Activated CD4-positive, alpha-beta T cell treated with anti-CD3 and anti-CD28 coated beads for 1 hour (primary cell): ENCODE results near the gene USP17L5.
"Not testable (repeated sequence)": the region's sequence is repeated elsewhere in the genome, so short reads cannot be mapped to it uniquely, and the experiment has no call there.

ENCODE experiments used
- DNase-seq: peaks from one replicate; pipeline ENCODE4 v3.0.0-alpha.2; 2020

Gene USP17L5

GRCh38 chr4:9339103-9339502 lies at the start of gene USP17L5:
Gene USP17L5 (plus strand): TSS chr4:9339403. CDS start chr4:9339403, 0 bp downstream.
- not testable (repeated sequence) for DNase-seq

GRCh38 chr4:9324191-9324590 lies 15.0 kb upstream of the USP17L5 start:
- not testable (repeated sequence) for DNase-seq

GRCh38 chr4:9324865-9325264 lies 14.3 kb upstream of the USP17L5 start, which contains the start of gene USP17L24:
Gene USP17L24 (plus strand): TSS chr4:9325165. CDS start chr4:9325165, 0 bp downstream.
- DNase-seq: not testable (repeated sequence)

- not testable (repeated sequence) for DNase-seq
Measured at GRCh38 chr4:9329611-9330010, 9.6 kb upstream of the USP17L5 start, which contains the start of gene USP17L25. Gene USP17L25 (plus strand): TSS chr4:9329911. CDS start chr4:9329911, 0 bp downstream.

GRCh38 chr4:9334358-9334757 lies 4.8 kb upstream of the USP17L5 start, which contains the start of gene USP17L26:
Gene USP17L26 (plus strand): TSS chr4:9334658. CDS start chr4:9334658, 0 bp downstream.
- DNase-seq: not testable (repeated sequence)

- not testable (repeated sequence) for DNase-seq
Measured at GRCh38 chr4:9343848-9344247, 4.6 kb downstream of the USP17L5 start, which contains the start of gene USP17L27. Gene USP17L27 (plus strand): TSS chr4:9344148. CDS start chr4:9344148, 0 bp downstream.

- DNase-seq: not testable (repeated sequence)
Measured at GRCh38 chr4:9348593-9348992, 9.4 kb downstream of the USP17L5 start, which contains the start of gene USP17L28. Gene USP17L28 (plus strand): TSS chr4:9348893. CDS start chr4:9348893, 0 bp downstream.

GRCh38 chr4:9350866-9351265 lies 11.7 kb downstream of the USP17L5 start:
- DNase-seq: not testable (repeated sequence)

GRCh38 chr4:9353338-9353737 lies 14.1 kb downstream of the USP17L5 start, which contains the start of gene USP17L29:
Gene USP17L29 (plus strand): TSS chr4:9353638. CDS start chr4:9353638, 0 bp downstream.
- not testable (repeated sequence) for DNase-seq

- DNase-seq: not testable (repeated sequence)
Measured at GRCh38 chr4:9362829-9363228, 23.6 kb downstream of the USP17L5 start, which contains the start of gene USP17L30. Gene USP17L30 (plus strand): TSS chr4:9363129. CDS start chr4:9363129, 0 bp downstream.

- DNase-seq: not testable (repeated sequence)
Measured at GRCh38 chr4:9379881-9380280, 40.7 kb downstream of the USP17L5 start.

GRCh38 chr4:9381012-9381534 lies 41.9 kb downstream of the USP17L5 start:
- peak; percentile 41 for DNase-seq

- DNase-seq: no peak
Measured at GRCh38 chr4:9384126-9384525, 44.9 kb downstream of the USP17L5 start.

- DNase-seq: not testable (repeated sequence)
Measured at GRCh38 chr4:9389001-9389400, 49.8 kb downstream of the USP17L5 start.
